ENCODE results near the gene RHBDD2. TPM values are rescaled to one million over a fixed set of nuclear protein-coding genes. Genes with fewer than 3 reads are reported as not detected.
"Not testable (repeated sequence)": the region's sequence is repeated elsewhere in the genome, so short reads cannot be mapped to it uniquely, and the experiment has no call there.

Gene RHBDD2
- polyA plus RNA-seq: 10 to 100 TPM; 23.4 to 53.5 (median 43.4) TPM

GRCh38 chr7:75878769-75879611 lies at the start of gene RHBDD2:
TSS of gene RHBDD2 (plus strand) at chr7:75879034. CDS start at chr7:75879083, 49 bp downstream.
- no peak within 1 kb of the TSS for H3K27ac ChIP-seq (ENCODE audit: low read depth, low read length)
- WGBS, 3 donors: 0 to 1% (median 1%) methylated on average over 54 to 64 of the region's 65 CpGs

GRCh38 chr7:75829656-75830055 lies 49.2 kb upstream of the RHBDD2 start:
- not testable (repeated sequence) for H3K27ac ChIP-seq (ENCODE audit: low read depth, low read length)
- WGBS, 3 donors: 69 to 77% (median 75%) methylated on average over 6 of the region's 6 CpGs

GRCh38 chr7:75830978-75831377 lies 47.9 kb upstream of the RHBDD2 start:
- H3K27ac ChIP-seq (ENCODE audit: low read depth, low read length): no peak overlapping the region
- 90 to 95% (median 94%) methylated on average over 6 of the region's 6 CpGs for WGBS, 3 donors

- WGBS, 3 donors: 78 to 83% (median 81%) methylated on average over 6 of the region's 6 CpGs
- H3K27ac ChIP-seq (ENCODE audit: low read depth, low read length): not testable (repeated sequence)
These were observed 45.2 kb upstream of the RHBDD2 start for GRCh38 chr7:75833662-75834061.

GRCh38 chr7:75835688-75836285 lies 43.0 kb upstream of the RHBDD2 start:
- WGBS, 3 donors: 87 to 88% (median 87%) methylated on average over 29 of the region's 29 CpGs
- no peak overlapping the region for H3K27ac ChIP-seq (ENCODE audit: low read depth, low read length)

- H3K27ac ChIP-seq (ENCODE audit: low read depth, low read length): no peak overlapping the region
- 71 to 95% (median 95%) methylated on average over 7 of the region's 7 CpGs for WGBS, 3 donors
These were observed 42.0 kb upstream of the RHBDD2 start for GRCh38 chr7:75836798-75837197.

GRCh38 chr7:75838281-75838930 lies 40.4 kb upstream of the RHBDD2 start:
- WGBS, 3 donors: 81 to 85% (median 83%) methylated on average over 13 to 14 of the region's 14 CpGs
- not testable (repeated sequence) for H3K27ac ChIP-seq (ENCODE audit: low read depth, low read length)

GRCh38 chr7:75840029-75840428 lies 38.8 kb upstream of the RHBDD2 start:
- H3K27ac ChIP-seq (ENCODE audit: low read depth, low read length): no peak overlapping the region
- 91 to 98% (median 95%) methylated on average over 3 of the region's 3 CpGs for WGBS, 3 donors

- peak overlapping the region; percentile 38 for H3K27ac ChIP-seq (ENCODE audit: low read depth, low read length)
- WGBS, 3 donors: 36 to 72% (median 38%) methylated on average over 8 of the region's 8 CpGs
These were observed 35.9 kb upstream of the RHBDD2 start for GRCh38 chr7:75842836-75843446.

GRCh38 chr7:75843613-75844116 lies 35.2 kb upstream of the RHBDD2 start:
- 89 to 92% (median 92%) methylated on average over 9 of the region's 9 CpGs for WGBS, 3 donors
- no peak overlapping the region for H3K27ac ChIP-seq (ENCODE audit: low read depth, low read length)

- 80 to 95% (median 94%) methylated on average over 5 of the region's 5 CpGs for WGBS, 3 donors
These were observed 34.7 kb upstream of the RHBDD2 start for GRCh38 chr7:75844158-75844557.

GRCh38 chr7:75845132-75845531 lies 33.7 kb upstream of the RHBDD2 start:
- WGBS, 3 donors: 77 to 86% (median 80%) methylated on average over 6 of the region's 6 CpGs
- not testable (repeated sequence) for H3K27ac ChIP-seq (ENCODE audit: low read depth, low read length)

More at GRCh38 chr7:75844158-75844557, 34.7 kb upstream of the RHBDD2 start:
- H3K27ac ChIP-seq (ENCODE audit: low read depth, low read length): no peak overlapping the region

GRCh38 chr7:75847707-75848106 lies 31.1 kb upstream of the RHBDD2 start:
- WGBS, 3 donors: 62 to 83% (median 68%) methylated on average over 7 of the region's 7 CpGs
- no peak overlapping the region for H3K27ac ChIP-seq (ENCODE audit: low read depth, low read length)

GRCh38 chr7:75849573-75849972 lies 29.3 kb upstream of the RHBDD2 start:
- no peak overlapping the region for H3K27ac ChIP-seq (ENCODE audit: low read depth, low read length)
- 61 to 69% (median 63%) methylated on average over 3 of the region's 3 CpGs for WGBS, 3 donors

- H3K27ac ChIP-seq (ENCODE audit: low read depth, low read length): no peak overlapping the region
- 48 to 63% (median 57%) methylated on average over 4 of the region's 4 CpGs for WGBS, 3 donors
These were observed 28.6 kb upstream of the RHBDD2 start for GRCh38 chr7:75850235-75850634.

GRCh38 chr7:75854233-75854632 lies 24.6 kb upstream of the RHBDD2 start:
- H3K27ac ChIP-seq (ENCODE audit: low read depth, low read length): no peak overlapping the region
- whole genome bisulfite sequencing, 3 donors: 68 to 88% (median 71%) methylated on average over 5 of the region's 5 CpGs

- H3K27ac ChIP-seq (ENCODE audit: low read depth, low read length): not testable (repeated sequence)
- 83 to 92% (median 88%) methylated on average over 8 to 10 of the region's 10 CpGs for WGBS, 3 donors
These were observed 24.0 kb upstream of the RHBDD2 start for GRCh38 chr7:75854813-75855345.

- 50 to 80% (median 73%) methylated on average over 6 of the region's 6 CpGs for WGBS, 3 donors
- no peak overlapping the region for H3K27ac ChIP-seq (ENCODE audit: low read depth, low read length)
These were observed 22.3 kb upstream of the RHBDD2 start for GRCh38 chr7:75856536-75856935.

Data from adipose tissue (tissue), 3 donors.